IMR-90 (cell line): ENCODE results near the gene CYP4F2. TPM values are rescaled to one million over a fixed set of nuclear protein-coding genes. Genes with fewer than 3 reads are reported as not detected.

Experiments used
- ATAC-seq: fragments of 200-7000 bp; cut with Tn5 transposase; 2 replicates; pipeline ENCODE4 v1.9.1; 2020; ENCODE audit warnings: low read depth, mild to moderate bottlenecking, moderate library complexity
- BruUV-seq: library from RNA; stranded (reverse); fragments of 400-500 nt; replicated peaks from 2 replicates; lab custom pipeline; 2021; lab: Mats Ljungman, UMichigan
- CTCF ChIA-PET: fragments of 300-600 bp; formaldehyde crosslinking; extraction: SDS; loops from one replicate; lab custom pipeline; 2021; ENCODE audit warnings: antibody characterized with exemption; lab: Yijun Ruan, JAX
- POLR2A ChIA-PET: fragments of 300-600 bp; sonication (Branson Sonifier 250); formaldehyde crosslinking; loops from one replicate; lab custom pipeline; 2022; ENCODE audit warnings: antibody characterized with exemption; ENCODE audit not compliant: unreplicated experiment; lab: Charles Lee
- DNase-seq: peaks from one replicate; pipeline ENCODE4 v3.0.0; 2013
- H2AFZ ChIP-seq: replicated peaks from 2 replicates; pipeline ENCODE3; 2013; ENCODE audit warnings: low read length, mild to moderate bottlenecking; ENCODE audit not compliant: poor library complexity
- H2AK5ac ChIP-seq: 2 replicates; pipeline ENCODE4 v1.6.1; 2013; ENCODE audit warnings: low read depth, low read length, inconsistent platforms
- H2AK9ac ChIP-seq: replicated peaks from 2 replicates; pipeline ENCODE3; 2013; ENCODE audit warnings: mild to moderate bottlenecking, low read depth, low read length, moderate library complexity; ENCODE audit not compliant: poor library complexity
- H2BK120ac ChIP-seq: 2 replicates; pipeline ENCODE4 v1.6.1; 2013; ENCODE audit warnings: low read depth, low read length, inconsistent platforms
- H2BK15ac ChIP-seq: 3 replicates; pipeline ENCODE4 v1.6.1; 2013; ENCODE audit warnings: low read depth, low read length, inconsistent platforms
- H2BK20ac ChIP-seq: 2 replicates; pipeline ENCODE4 v1.6.1; 2013; ENCODE audit warnings: low read depth, mild to moderate bottlenecking, inconsistent platforms, low read length, moderate library complexity
- H2BK5ac ChIP-seq: 2 replicates; pipeline ENCODE4 v1.6.1; 2013; ENCODE audit warnings: mild to moderate bottlenecking, low read depth, low read length, inconsistent platforms; ENCODE audit not compliant: poor library complexity, severe bottlenecking
- H3K14ac ChIP-seq: replicated peaks from 2 replicates; pipeline ENCODE4 v1.6.1; 2013; ENCODE audit warnings: low read depth, low read length, inconsistent platforms
- H3K18ac ChIP-seq: 2 replicates; pipeline ENCODE4 v1.6.1; 2013; ENCODE audit warnings: low read depth, low read length, control low read depth
- H3K23ac ChIP-seq: 2 replicates; pipeline ENCODE4 v1.6.1; 2013; ENCODE audit warnings: low read depth, low read length, inconsistent platforms
- H3K27ac ChIP-seq: 2 replicates; pipeline ENCODE4 v1.5.1; 2013; ENCODE audit warnings: mild to moderate bottlenecking, control low read depth, low read length; ENCODE audit not compliant: insufficient read depth
- H3K27me3 ChIP-seq: 2 replicates; pipeline ENCODE4 v1.6.1; 2013; ENCODE audit warnings: low read length; ENCODE audit not compliant: control insufficient read depth, insufficient read depth
- H3K36me3 ChIP-seq: 2 replicates; pipeline ENCODE4 v1.6.1; 2013; ENCODE audit warnings: low read length, mixed read lengths; ENCODE audit not compliant: control insufficient read depth, insufficient read depth
- H3K4ac ChIP-seq: 2 replicates; pipeline ENCODE4 v1.6.1; 2013; ENCODE audit warnings: low read depth, low read length, inconsistent platforms
- H3K4me1 ChIP-seq: 2 replicates; pipeline ENCODE4 v1.6.1; 2013; ENCODE audit warnings: low read length, mixed read lengths; ENCODE audit not compliant: control insufficient read depth, insufficient read depth
- H3K4me2 ChIP-seq: 2 replicates; pipeline ENCODE4 v1.6.1; 2013; ENCODE audit warnings: low read depth, mild to moderate bottlenecking, control low read depth, low read length, moderate library complexity
- H3K4me3 ChIP-seq: 2 replicates; pipeline ENCODE4 v1.5.1; 2013; ENCODE audit warnings: low read depth, mild to moderate bottlenecking, control low read depth, low read length, moderate library complexity; ENCODE audit not compliant: insufficient read depth
- H3K56ac ChIP-seq: 2 replicates; pipeline ENCODE4 v1.6.1; 2013; ENCODE audit warnings: low read length, inconsistent platforms; ENCODE audit not compliant: insufficient read depth; ENCODE audit errors: extremely low read depth
- H3K79me1 ChIP-seq, 2 experiments: 2 replicates each; pipeline ENCODE4 v1.6.1; 2013; ENCODE audit warnings: low read length in 2 of 2, inconsistent platforms in 1 of 2, low read depth in 1 of 2
- H3K9ac ChIP-seq: 2 replicates; pipeline ENCODE4 v1.6.1; 2013; ENCODE audit warnings: low read depth, low read length, control low read depth
- H3K9me1 ChIP-seq: 2 replicates; pipeline ENCODE4 v1.6.1; 2013; ENCODE audit warnings: low read length, inconsistent platforms; ENCODE audit not compliant: insufficient read depth
- H3K9me3 ChIP-seq: 2 replicates; pipeline ENCODE4 v1.6.1; 2013; ENCODE audit warnings: low read length; ENCODE audit not compliant: control insufficient read depth, insufficient read depth
- H4K20me1 ChIP-seq: 2 replicates; pipeline ENCODE4 v1.6.1; 2013; ENCODE audit warnings: low read length, inconsistent platforms; ENCODE audit not compliant: insufficient read depth
- H4K5ac ChIP-seq: 2 replicates; pipeline ENCODE4 v1.6.1; 2013; ENCODE audit warnings: mild to moderate bottlenecking, low read depth, low read length, control low read depth
- H4K8ac ChIP-seq, 2 experiments: 2 replicates each; pipeline ENCODE4 v1.6.1; 2013; ENCODE audit warnings: low read depth in 2 of 2, low read length in 2 of 2, control low read depth in 1 of 2, inconsistent platforms in 1 of 2
- H4K91ac ChIP-seq: 2 replicates; pipeline ENCODE4 v1.6.1; 2013; ENCODE audit warnings: low read depth, low read length, inconsistent platforms; ENCODE audit not compliant: insufficient read depth
- BHLHE40 ChIP-seq: fragments of 150-350 bp; IDR thresholded peaks from 2 replicates; pipeline ENCODE4 v1.6.1; 2016; ENCODE audit warnings: mild to moderate bottlenecking, low read depth, low read length
- CHD1 ChIP-seq: IDR thresholded peaks from 2 replicates; pipeline ENCODE4 v1.6.1; 2012; ENCODE audit warnings: low read depth, low read length, improper control_type of control experiment
- CTCF ChIP-seq: conservative IDR thresholded peaks from 2 replicates; pipeline ENCODE4 v1.5.1; 2012; ENCODE audit warnings: mild to moderate bottlenecking, low read depth, low read length, improper control_type of control experiment
- ELK1 ChIP-seq: fragments of 150-350 bp; IDR thresholded peaks from 2 replicates; pipeline ENCODE4 v1.6.1; 2016; ENCODE audit warnings: low read depth, mild to moderate bottlenecking, low read length, moderate library complexity, borderline replicate concordance
- FOS ChIP-seq: fragments of 150-350 bp; IDR thresholded peaks from 2 replicates; pipeline ENCODE4 v1.6.1; 2016; ENCODE audit warnings: low read depth, low read length
- MAFK ChIP-seq: IDR thresholded peaks from 2 replicates; pipeline ENCODE4 v1.6.1; 2012; ENCODE audit warnings: low read depth, low read length, improper control_type of control experiment
- MAZ ChIP-seq: IDR thresholded peaks from 2 replicates; pipeline ENCODE4 v1.6.1; 2012; ENCODE audit warnings: low read depth, mild to moderate bottlenecking, low read length, improper control_type of control experiment, moderate library complexity, borderline replicate concordance
- POLR2A ChIP-seq: IDR thresholded peaks from 2 replicates; pipeline ENCODE4 v1.6.1; 2012; ENCODE audit warnings: mild to moderate bottlenecking, low read depth, low read length
- RCOR1 ChIP-seq: IDR thresholded peaks from 2 replicates; pipeline ENCODE4 v1.6.1; 2012; ENCODE audit warnings: mild to moderate bottlenecking, low read length, improper control_type of control experiment; ENCODE audit not compliant: insufficient replicate concordance
- USF2 ChIP-seq: fragments of 150-350 bp; IDR thresholded peaks from 2 replicates; pipeline ENCODE4 v1.6.1; 2017; ENCODE audit warnings: mild to moderate bottlenecking, antibody characterized with exemption, low read length, low read depth
- WGBS, 2 experiments: methylation state at CpG; one replicate each; pipeline versions ENCODE4 v1.1.5 to v1.1.7; 2013; ENCODE audit warnings: missing lambda C conversion rate in 2 of 2; ENCODE audit not compliant: insufficient read length in 1 of 2; ENCODE audit errors: extremely low coverage in 2 of 2; 5-methylcytosine and 5-hydroxymethylcytosine counted together
- dilution Hi-C: fragments of 300-500 bp; cut with HindIII; formaldehyde crosslinking; loops from one replicate; pipeline ENCODE4 v1.14.3; 2018; ENCODE audit warnings: low sequenced_read_pairs; ENCODE audit not compliant: unreplicated experiment
- in situ Hi-C: fragments of 300-500 bp; cut with MboI; formaldehyde crosslinking; loops from 3 replicates; pipeline ENCODE4 v1.14.3; 2019; ENCODE audit warnings: low sequenced_read_pairs, inconsistent platforms, mixed read lengths
- intact Hi-C: fragments of 100-400 bp; cut with micrococcal nuclease; formaldehyde crosslinking; loops from 2 replicates; pipeline ENCODE4 v1.10.0; 2022
- polyA plus RNA-seq, 3 experiments: library from polyadenylated mRNA; depleted of rRNA; stranded (reverse); fragments of >200 nt; gene quantifications; 2 replicates each; pipeline ENCODE4 v1.2.3, GENCODE V29; 2012; ENCODE audit warnings: low replicate concordance in 1 of 3
- total RNA-seq: library from RNA; depleted of rRNA; stranded (reverse); fragments of >200 nt; gene quantifications from 2 replicates; pipeline ENCODE4 v1.2.3, GENCODE V29; 2012

Gene CYP4F2
- total and polyA plus RNA-seq, 2 of the 4 experiments (the other 2 are of a cell fraction): not detected

GRCh38 chr19:15936950-15937349, 39.1 kb upstream of the CYP4F2 start:
- no peak overlapping the region for H4K8ac ChIP-seq
- no peak overlapping the region for H3K23ac ChIP-seq
- no peak overlapping the region for H4K91ac ChIP-seq
- H3K27ac ChIP-seq: no peak overlapping the region
- dilution Hi-C loops: no loop called here
- H2BK120ac ChIP-seq: no peak overlapping the region
- H4K20me1 ChIP-seq: no peaks in the 10 kb centered on the region
- ATAC-seq (no peak), DNase-seq (no peak)
- no peak overlapping the region for H4K5ac ChIP-seq
- H2AK5ac ChIP-seq: no peak overlapping the region
- no peaks in the 10 kb centered on the region for H3K9me1 ChIP-seq
- H3K79me1 ChIP-seq: no peaks in the 10 kb centered on the region
- peaks cover 3% of the 10 kb centered on the region; the same call in 1 of the 2 replicates for H3K9me3 ChIP-seq
- no peak overlapping the region for H3K4ac ChIP-seq
- H3K4me2 ChIP-seq: no peak overlapping the region
- no CpG with 5 or more reads among the region's 2 CpGs for WGBS, 2 experiments
- no peak overlapping the region for H3K14ac ChIP-seq
- in situ Hi-C loops: no loop called here
- ChIA-PET POLR2A (no interaction called here), CTCF (no interaction called here)
- no TSS peak for BruUV-seq
- no peaks in the 10 kb centered on the region for H3K4me1 ChIP-seq
- no peak overlapping the region for H2AFZ ChIP-seq
- no peaks in the 10 kb centered on the region for H3K36me3 ChIP-seq
- H2BK15ac ChIP-seq: no peak overlapping the region
- no peak overlapping the region for H3K56ac ChIP-seq
- no peak overlapping the region for H3K9ac ChIP-seq
- H3K18ac ChIP-seq: no peak overlapping the region
- no peak overlapping the region for H2BK20ac ChIP-seq
- H3K27me3 ChIP-seq: no peaks in the 10 kb centered on the region
- intact Hi-C loops: no loop called here
- H2BK5ac ChIP-seq: no peak overlapping the region
- H2AK9ac ChIP-seq: no peak overlapping the region
- no peak overlapping the region for H3K4me3 ChIP-seq
- no peak for TF ChIP-seq POLR2A
- TF ChIP-seq FOS: no peak
- no peak for TF ChIP-seq ELK1
- TF ChIP-seq MAZ: no peak
- no peak for TF ChIP-seq BHLHE40
- no peak for TF ChIP-seq USF2
- TF ChIP-seq RCOR1: no peak
- no peak for TF ChIP-seq MAFK
- TF ChIP-seq CHD1: no peak
- no peak for TF ChIP-seq CTCF
